H9 (cell line): ENCODE results near the gene COX7A2L. TPM values are rescaled to one million over a fixed set of nuclear protein-coding genes. Genes with fewer than 3 reads are reported as not detected.

ENCODE experiments used
- DNase-seq: peaks from one replicate; pipeline ENCODE4 v3.0.0-alpha.2; 2017
- H2AFZ ChIP-seq: one replicate; pipeline ENCODE4 v1.6.1; 2013; ENCODE audit warnings: mild to moderate bottlenecking, low read length, control low read depth, moderate library complexity
- H2AK5ac ChIP-seq: 2 replicates; pipeline ENCODE4 v1.6.1; 2013; ENCODE audit warnings: low read length, control low read depth, mixed read lengths; ENCODE audit not compliant: insufficient read length
- H2BK120ac ChIP-seq: one replicate; pipeline ENCODE4 v1.6.1; 2013; ENCODE audit warnings: low read depth, mild to moderate bottlenecking, low read length, control low read depth, inconsistent platforms; ENCODE audit not compliant: poor library complexity, severe bottlenecking
- H2BK12ac ChIP-seq: 2 replicates; pipeline ENCODE4 v1.6.1; 2013; ENCODE audit warnings: low read length, control low read depth, mixed read lengths, low read depth; ENCODE audit not compliant: insufficient read length
- H2BK15ac ChIP-seq: 2 replicates; pipeline ENCODE4 v1.6.1; 2013; ENCODE audit warnings: low read depth, low read length, control low read depth
- H2BK20ac ChIP-seq: one replicate; pipeline ENCODE4 v1.6.1; 2013; ENCODE audit warnings: low read depth, mild to moderate bottlenecking, low read length, control low read depth, inconsistent platforms; ENCODE audit not compliant: poor library complexity, severe bottlenecking
- H2BK5ac ChIP-seq: 2 replicates; pipeline ENCODE4 v1.6.1; 2013; ENCODE audit warnings: low read length, control low read depth, mixed read lengths; ENCODE audit not compliant: insufficient read length
- H3K14ac ChIP-seq: 2 replicates; pipeline ENCODE4 v1.6.1; 2013; ENCODE audit warnings: low read length, control low read depth; ENCODE audit not compliant: insufficient read depth
- H3K18ac ChIP-seq: 2 replicates; pipeline ENCODE4 v1.6.1; 2013; ENCODE audit warnings: low read depth, mild to moderate bottlenecking, mixed read lengths, low read length, control low read depth; ENCODE audit not compliant: insufficient read length
- H3K23ac ChIP-seq: 2 replicates; pipeline ENCODE4 v1.6.1; 2013; ENCODE audit warnings: low read length, control low read depth, mixed read lengths, low read depth; ENCODE audit not compliant: insufficient read length
- H3K23me2 ChIP-seq: 2 replicates; pipeline ENCODE4 v1.6.1; 2013; ENCODE audit warnings: low read depth, mild to moderate bottlenecking, mixed read lengths, low read length, control low read depth; ENCODE audit not compliant: insufficient read length, poor library complexity, severe bottlenecking
- H3K27ac ChIP-seq: 2 replicates; pipeline ENCODE4 v1.5.1; 2013; ENCODE audit warnings: low read length, control low read depth, mixed read lengths, low read depth; ENCODE audit not compliant: insufficient read length
- H3K27me3 ChIP-seq: 2 replicates; pipeline ENCODE4 v1.6.1; 2013; ENCODE audit warnings: low read length, control low read depth, inconsistent platforms; ENCODE audit not compliant: insufficient read depth
- H3K4ac ChIP-seq: 2 replicates; pipeline ENCODE4 v1.6.1; 2013; ENCODE audit warnings: low read depth, mild to moderate bottlenecking, control low read depth, inconsistent platforms, low read length, moderate library complexity
- H3K4me1 ChIP-seq: 2 replicates; pipeline ENCODE4 v1.6.1; 2013; ENCODE audit warnings: low read length, control low read depth, inconsistent platforms; ENCODE audit not compliant: insufficient read depth
- H3K4me2 ChIP-seq: 2 replicates; pipeline ENCODE4 v1.6.1; 2013; ENCODE audit warnings: low read length, control low read depth, mixed read lengths; ENCODE audit not compliant: insufficient read length, insufficient read depth
- H3K56ac ChIP-seq: 2 replicates; pipeline ENCODE4 v1.6.1; 2013; ENCODE audit warnings: low read depth, mild to moderate bottlenecking, mixed read lengths, low read length, control low read depth; ENCODE audit not compliant: insufficient read length
- H3K79me1 ChIP-seq: 2 replicates; pipeline ENCODE4 v1.6.1; 2013; ENCODE audit warnings: low read depth, mild to moderate bottlenecking, moderate library complexity, low read length, control low read depth, inconsistent platforms; ENCODE audit not compliant: insufficient read depth, poor library complexity, severe bottlenecking
- H3K79me2 ChIP-seq: 2 replicates; pipeline ENCODE4 v1.6.1; 2013; ENCODE audit warnings: low read length, control low read depth, inconsistent platforms; ENCODE audit not compliant: insufficient read depth
- H3K9ac ChIP-seq: 2 replicates; pipeline ENCODE4 v1.6.1; 2013; ENCODE audit warnings: low read length, control low read depth, mixed read lengths; ENCODE audit not compliant: insufficient read length; ENCODE audit errors: extremely low read depth
- H3K9me3 ChIP-seq: one replicate; pipeline ENCODE4 v1.6.1; 2013; ENCODE audit warnings: low read depth, low read length, inconsistent platforms; ENCODE audit not compliant: control insufficient read depth
- H3T11ph ChIP-seq: one replicate; pipeline ENCODE4 v1.6.1; 2013; ENCODE audit warnings: mild to moderate bottlenecking, low read length, control low read depth, inconsistent platforms
- H4K20me1 ChIP-seq: one replicate; pipeline ENCODE4 v1.6.1; 2013; ENCODE audit not compliant: control insufficient read depth, insufficient read length, insufficient read depth
- H4K5ac ChIP-seq: 2 replicates; pipeline ENCODE4 v1.6.1; 2013; ENCODE audit warnings: low read depth, mild to moderate bottlenecking, mixed read lengths, low read length, control low read depth; ENCODE audit not compliant: insufficient read length
- H4K8ac ChIP-seq: replicated peaks from 2 replicates; pipeline ENCODE4 v1.6.1; 2013; ENCODE audit warnings: low read length, control low read depth, mixed read lengths, low read depth; ENCODE audit not compliant: insufficient read length
- H4K91ac ChIP-seq: 2 replicates; pipeline ENCODE4 v1.6.1; 2013; ENCODE audit warnings: low read depth, mild to moderate bottlenecking, moderate library complexity, mixed read lengths, low read length, control low read depth; ENCODE audit not compliant: insufficient read length
- H3K27ac Mint-ChIP-seq, 3 experiments: 2 replicates in 2 of 3; 3 replicates in 1 of 3; pipeline ENCODE4 v1.8.0; 2020 to 2021; ENCODE audit warnings: mixed read lengths in 3 of 3, mild to moderate bottlenecking in 1 of 3, moderate library complexity in 1 of 3
- H3K27me3 Mint-ChIP-seq: 2 replicates; pipeline ENCODE4 v1.8.0; 2021; ENCODE audit warnings: low read depth, mild to moderate bottlenecking, moderate library complexity, mixed read lengths
- H3K36me3 Mint-ChIP-seq, 3 experiments: 2 replicates in 2 of 3; 3 replicates in 1 of 3; pipeline ENCODE4 v1.8.0; 2020 to 2021; ENCODE audit warnings: low read depth in 3 of 3, mixed read lengths in 3 of 3; ENCODE audit not compliant: insufficient read depth in 1 of 3
- H3K4me1 Mint-ChIP-seq, 2 experiments: 2 replicates each; pipeline ENCODE4 v1.8.0; 2020; ENCODE audit warnings: mixed read lengths in 2 of 2
- H3K4me3 Mint-ChIP-seq, 2 experiments: 2 replicates in 1 of 2; 3 replicates in 1 of 2; pipeline ENCODE4 v1.8.0; 2020 to 2021; ENCODE audit warnings: mild to moderate bottlenecking in 2 of 2, mixed read lengths in 2 of 2, moderate library complexity in 1 of 2
- H3K9me3 Mint-ChIP-seq, 2 experiments: 2 replicates in 1 of 2; 3 replicates in 1 of 2; pipeline ENCODE4 v1.8.0; 2020; ENCODE audit warnings: mild to moderate bottlenecking in 2 of 2, mixed read lengths in 2 of 2, moderate library complexity in 1 of 2
- CTCF ChIP-seq: fragments of 200-600 bp; sonication (generic); conservative IDR thresholded peaks from 3 replicates; pipeline ENCODE4 v1.8.0; 2021; ENCODE audit warnings: antibody characterized with exemption, mild to moderate bottlenecking
- WGBS: extraction: QIAGEN DNeasy Blood & Tissue Kit; methylation state at CpG from one replicate; pipeline ENCODE4 v1.1.7; 2013; ENCODE audit warnings: missing lambda C conversion rate, low lambda C conversion rate, mixed read lengths; ENCODE audit not compliant: insufficient read length; ENCODE audit errors: extremely low coverage; 5-methylcytosine and 5-hydroxymethylcytosine counted together
- total RNA-seq: library from RNA; stranded (reverse); gene quantifications from 2 replicates; pipeline ENCODE4 v1.2.1, GENCODE V29; 2021

The COX7A2L gene
- total RNA-seq, 1 experiment from 2014 or later, result 102 TPM

GRCh38 chr2:42312106-42312505 is 48.9 kb downstream of the COX7A2L start:
- Histone ChIP-seq H2AFZ (no peak overlapping the region), H2BK5ac (no peak overlapping the region), H3T11ph (no peak overlapping the region), H2BK12ac (no peak overlapping the region), H3K4me2 (no peak overlapping the region), H3K79me1 (no peaks in the 10 kb centered on the region), H3K4me1 (no peaks in the 10 kb centered on the region), H2AK5ac (no peak overlapping the region), H3K56ac (no peak overlapping the region), H3K14ac (no peak overlapping the region), H3K9ac (no peak overlapping the region), H3K9me3 (no peaks in the 10 kb centered on the region), H2BK120ac (no peak overlapping the region), H3K79me2 (no peaks in the 10 kb centered on the region), H3K23ac (no peak overlapping the region), H4K20me1 (no peaks in the 10 kb centered on the region), H4K91ac (no peak overlapping the region), H3K4ac (no peak overlapping the region), H2BK15ac (no peak overlapping the region), H4K5ac (no peak overlapping the region), H3K23me2 (no peaks in the 10 kb centered on the region), H3K27me3 (no peaks in the 10 kb centered on the region), H2BK20ac (no peak overlapping the region), H3K27ac (no peak overlapping the region), H3K18ac (no peak overlapping the region), H4K8ac (no peak overlapping the region)
- no CpG with 5 or more reads among the region's 4 CpGs for WGBS
- Mint-ChIP-seq H3K4me1 (no peaks in the 10 kb centered on the region), H3K36me3 (peaks cover 4 to 20% (median 6%) of the 10 kb centered on the region in 3 experiments; a peak in 6 of 7 replicates), H3K27me3 (no peaks in the 10 kb centered on the region), H3K27ac (no peak overlapping the region), H3K9me3 (no peaks in the 10 kb centered on the region), H3K4me3 (no peak overlapping the region)
- DNase-seq, result no peak
- TF ChIP-seq CTCF, result no peak
